HG03354 (cell line): ENCODE results near the gene SCAF1.

Experiments used
- ATAC-seq: cut with Tn5 transposase; IDR thresholded peaks from one replicate; pipeline ENCODE4 v1.9.1; 2021; ENCODE audit warnings: mild to moderate bottlenecking; ENCODE audit not compliant: unreplicated experiment, poor library complexity, severe bottlenecking

The SCAF1 gene

DNA sequence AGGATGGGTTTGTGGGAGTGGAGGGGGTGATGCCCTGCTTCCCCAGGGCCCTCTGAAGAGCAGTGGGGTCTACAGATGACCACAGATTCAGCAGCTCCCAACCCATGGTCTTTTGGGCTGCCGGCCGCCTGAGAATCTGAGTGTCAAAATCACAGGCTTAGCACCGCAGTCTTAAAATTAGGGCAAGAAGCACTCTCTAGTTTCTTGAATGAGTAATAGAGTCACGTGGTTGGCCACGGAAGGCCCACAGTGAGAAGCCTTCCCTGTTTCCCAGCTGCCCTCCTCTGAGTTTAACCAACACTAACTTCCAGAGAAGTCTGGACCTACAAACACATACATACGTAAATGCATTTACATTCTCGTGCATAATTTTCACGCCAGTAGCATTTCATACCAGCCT is 40.3 kb downstream of the SCAF1 start:
- no peak for ATAC-seq

DNA sequence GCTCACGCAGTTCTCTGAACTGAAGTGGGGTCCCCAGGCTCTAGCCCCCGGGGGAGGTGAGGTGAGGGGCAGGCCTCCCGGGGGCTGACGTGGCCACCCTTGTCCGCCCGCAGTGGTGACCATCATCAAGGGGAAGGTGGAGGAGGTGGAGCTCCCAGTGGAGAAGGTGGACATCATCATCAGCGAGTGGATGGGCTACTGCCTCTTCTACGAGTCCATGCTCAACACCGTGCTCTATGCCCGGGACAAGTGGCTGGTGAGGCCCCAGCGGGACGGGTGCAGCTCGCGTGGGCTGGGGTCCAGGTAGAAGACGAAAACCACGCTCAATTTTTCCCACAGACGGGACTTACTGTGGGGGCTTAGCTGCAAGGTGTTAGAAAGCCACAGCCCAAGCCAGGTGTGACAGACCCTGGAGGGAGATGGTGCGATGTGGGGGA is 41.8 kb downstream of the SCAF1 start:
- no peak for ATAC-seq

DNA sequence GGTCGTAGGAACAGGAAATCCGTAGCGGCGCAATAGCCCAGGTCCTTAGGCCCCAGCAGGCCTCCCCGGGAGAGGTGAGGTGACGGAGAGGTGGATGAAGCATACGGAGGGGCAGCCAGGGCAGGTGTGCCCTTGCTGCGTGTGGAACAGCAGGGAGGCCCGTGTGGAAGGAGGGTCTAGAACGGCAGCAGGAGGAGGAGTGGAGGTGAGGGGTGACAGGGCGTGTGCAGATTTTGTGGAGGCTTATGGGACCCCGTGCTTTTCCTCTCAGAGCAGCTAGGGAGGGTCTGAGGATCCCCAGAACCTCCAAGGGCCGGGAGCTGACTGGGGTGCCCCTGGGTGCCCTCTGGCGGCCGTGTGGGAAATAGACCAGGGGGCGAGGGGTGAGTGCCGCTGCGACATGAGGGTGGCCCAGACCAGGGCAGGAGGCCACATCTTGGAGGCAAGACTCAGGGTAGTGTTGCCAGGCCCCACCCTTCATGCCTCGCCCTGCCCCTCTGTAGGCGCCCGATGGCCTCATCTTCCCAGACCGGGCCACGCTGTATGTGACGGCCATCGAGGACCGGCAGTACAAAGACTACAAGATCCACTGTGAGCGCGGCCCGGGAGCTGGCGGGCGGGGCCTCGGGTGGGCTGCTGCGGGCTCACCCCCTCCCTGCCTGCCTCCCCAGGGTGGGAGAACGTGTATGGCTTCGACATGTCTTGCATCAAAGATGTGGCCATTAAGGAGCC is 42.4 kb downstream of the SCAF1 start:
- no peak for ATAC-seq

DNA sequence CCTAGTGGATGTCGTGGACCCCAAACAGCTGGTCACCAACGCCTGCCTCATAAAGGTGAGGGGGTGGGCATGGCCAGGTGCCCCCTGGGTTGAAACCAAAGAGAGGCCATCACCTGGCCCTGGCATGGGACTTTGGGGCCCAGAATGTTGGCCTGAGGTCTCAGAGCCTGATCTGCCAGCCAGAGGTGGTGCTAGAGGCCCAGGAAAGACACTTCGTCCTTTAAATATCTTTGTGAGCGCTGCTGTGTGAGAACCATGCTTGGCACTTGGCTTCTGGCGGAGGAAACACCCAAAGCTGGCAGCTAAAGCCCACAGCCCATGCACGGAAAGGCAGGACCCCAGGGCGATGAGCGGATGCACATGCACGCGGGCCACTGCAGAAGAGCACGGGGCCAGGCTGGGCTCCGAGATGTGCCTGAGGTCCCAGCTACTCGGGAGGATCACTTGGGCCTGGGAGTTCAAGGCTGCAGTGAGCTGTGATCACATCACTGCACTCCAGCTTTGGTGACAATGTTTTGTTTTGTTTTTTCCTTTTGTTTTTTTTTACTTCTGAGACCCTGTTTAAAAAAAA is 43.1 kb downstream of the SCAF1 start:
- ATAC-seq, result no peak

DNA sequence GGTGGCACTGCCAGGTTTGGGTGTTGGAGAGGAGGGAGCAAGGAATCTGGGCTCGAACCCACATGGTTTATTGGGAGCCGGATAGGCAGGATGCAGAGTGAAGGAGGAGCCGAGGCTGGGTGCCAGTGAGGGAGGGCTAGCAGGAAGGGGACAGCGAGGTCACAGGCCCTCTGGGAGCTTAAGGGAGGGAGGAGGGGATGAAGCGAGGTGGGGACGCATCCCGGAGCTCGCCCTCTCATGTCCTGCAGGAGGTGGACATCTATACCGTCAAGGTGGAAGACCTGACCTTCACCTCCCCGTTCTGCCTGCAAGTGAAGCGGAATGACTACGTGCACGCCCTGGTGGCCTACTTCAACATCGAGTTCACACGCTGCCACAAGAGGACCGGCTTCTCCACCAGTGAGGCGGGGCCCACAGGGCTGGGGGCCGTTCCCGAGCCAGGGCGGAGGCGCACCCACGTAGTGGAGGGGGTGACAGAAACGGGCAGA is 43.9 kb downstream of the SCAF1 start:
- no peak for ATAC-seq

DNA sequence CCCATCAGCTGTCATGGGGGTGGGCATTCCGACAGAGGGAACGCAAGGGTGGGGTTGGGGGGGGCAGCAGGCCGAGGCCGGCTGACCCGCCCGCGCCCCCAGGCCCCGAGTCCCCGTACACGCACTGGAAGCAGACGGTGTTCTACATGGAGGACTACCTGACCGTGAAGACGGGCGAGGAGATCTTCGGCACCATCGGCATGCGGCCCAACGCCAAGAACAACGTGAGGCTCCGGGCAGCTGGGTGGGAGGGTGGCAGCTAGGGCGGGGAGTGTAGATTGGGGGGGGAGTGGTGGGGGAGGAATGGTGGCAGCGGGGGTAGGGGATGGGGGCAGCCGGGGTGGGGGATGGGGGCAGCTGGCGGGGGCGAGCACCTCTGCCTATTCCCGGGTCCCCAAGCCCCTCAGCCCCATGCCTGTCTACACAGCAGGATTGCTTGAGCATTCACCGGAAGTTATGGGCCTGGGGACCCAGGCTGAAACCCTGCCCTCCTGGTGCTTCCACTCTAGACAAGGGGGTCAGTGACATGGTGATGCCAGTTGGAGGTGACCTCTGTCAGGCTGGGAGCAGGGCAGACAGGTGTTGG is 44.6 kb downstream of the SCAF1 start:
- no peak for ATAC-seq

DNA sequence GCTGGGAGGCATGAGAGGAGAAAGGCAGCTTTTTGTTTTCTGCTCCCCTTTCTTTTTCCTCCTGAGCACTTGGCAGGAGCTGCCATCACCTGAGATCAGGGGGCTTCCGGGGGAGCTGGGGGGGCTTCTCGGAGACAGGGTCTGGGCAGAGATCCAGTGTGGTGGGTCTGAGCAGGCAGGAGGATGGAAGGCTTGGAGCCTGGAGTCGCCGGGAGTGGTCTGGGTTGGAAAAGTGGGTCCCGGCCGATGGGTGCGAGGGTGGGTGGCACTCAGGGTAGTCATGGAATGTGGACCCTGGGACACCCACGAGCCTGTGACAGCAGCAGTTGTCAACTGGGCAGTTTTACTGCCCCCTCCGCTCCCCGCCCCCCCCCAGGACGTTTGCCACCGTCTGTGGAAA is 45.1 kb downstream of the SCAF1 start:
- no peak for ATAC-seq

DNA sequence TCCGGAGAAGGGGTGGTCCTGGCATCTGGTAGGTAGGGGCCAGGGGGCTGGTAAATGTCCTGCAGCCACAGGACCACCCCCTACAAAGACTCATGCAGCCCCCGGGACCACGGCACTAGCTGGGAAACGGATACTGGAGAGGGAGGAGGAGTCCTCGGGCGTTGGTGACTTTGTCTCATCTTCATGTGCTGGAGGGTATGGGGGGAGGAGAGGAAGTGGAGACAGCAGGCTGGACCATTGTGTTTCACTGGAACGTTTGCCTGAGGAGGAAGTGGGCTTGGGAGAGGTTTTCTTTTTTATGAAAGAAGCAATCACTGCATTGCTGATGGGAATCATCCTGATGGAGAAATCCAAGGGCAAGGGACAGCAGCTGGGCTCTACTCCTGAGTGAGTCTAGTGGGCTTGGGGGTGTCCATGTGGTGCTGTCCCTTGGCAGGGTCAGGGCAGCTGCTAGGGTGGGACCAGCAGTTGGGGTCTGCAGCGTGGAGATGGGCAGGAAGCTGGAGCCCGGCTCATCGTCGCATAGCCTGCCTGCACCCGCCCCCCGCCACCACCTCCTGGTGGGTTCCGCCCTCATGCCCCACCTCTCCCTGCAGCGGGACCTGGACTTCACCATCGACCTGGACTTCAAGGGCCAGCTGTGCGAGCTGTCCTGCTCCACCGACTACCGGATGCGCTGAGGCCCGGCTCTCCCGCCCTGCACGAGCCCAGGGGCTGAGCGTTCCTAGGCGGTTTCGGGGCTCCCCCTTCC is 45.7 kb downstream of the SCAF1 start:
- no peak for ATAC-seq

DNA sequence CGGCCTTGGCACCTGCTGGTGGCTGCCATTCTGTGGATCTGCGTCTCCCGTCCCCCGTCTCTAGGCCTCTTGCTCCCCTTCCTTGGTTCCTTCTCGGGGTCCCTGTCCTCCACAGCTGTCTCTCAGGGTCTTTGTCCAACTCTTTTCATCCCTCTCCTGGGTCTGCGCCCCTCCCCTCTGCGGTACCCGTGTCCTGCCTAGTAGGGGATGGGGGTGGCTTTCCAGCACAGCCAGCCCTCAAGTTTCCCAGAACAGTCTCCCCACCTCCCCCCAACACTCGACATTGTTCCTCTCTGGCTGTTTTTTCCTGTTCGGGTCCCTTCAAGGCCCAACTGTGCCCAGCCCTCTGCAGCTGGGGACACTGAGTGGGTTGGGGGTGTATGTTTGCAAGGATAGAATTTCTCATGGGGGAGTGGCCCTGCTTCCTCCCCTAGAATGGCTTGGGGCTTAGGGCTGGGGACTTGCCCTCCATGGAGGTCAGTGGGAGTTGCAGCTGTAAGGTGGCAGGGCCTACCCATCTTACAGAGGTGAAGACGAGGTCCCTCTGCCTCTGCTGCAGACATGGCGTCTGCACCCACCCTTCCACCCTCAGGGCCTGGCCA is 46.6 kb downstream of the SCAF1 start:
- ATAC-seq, result no peak

DNA sequence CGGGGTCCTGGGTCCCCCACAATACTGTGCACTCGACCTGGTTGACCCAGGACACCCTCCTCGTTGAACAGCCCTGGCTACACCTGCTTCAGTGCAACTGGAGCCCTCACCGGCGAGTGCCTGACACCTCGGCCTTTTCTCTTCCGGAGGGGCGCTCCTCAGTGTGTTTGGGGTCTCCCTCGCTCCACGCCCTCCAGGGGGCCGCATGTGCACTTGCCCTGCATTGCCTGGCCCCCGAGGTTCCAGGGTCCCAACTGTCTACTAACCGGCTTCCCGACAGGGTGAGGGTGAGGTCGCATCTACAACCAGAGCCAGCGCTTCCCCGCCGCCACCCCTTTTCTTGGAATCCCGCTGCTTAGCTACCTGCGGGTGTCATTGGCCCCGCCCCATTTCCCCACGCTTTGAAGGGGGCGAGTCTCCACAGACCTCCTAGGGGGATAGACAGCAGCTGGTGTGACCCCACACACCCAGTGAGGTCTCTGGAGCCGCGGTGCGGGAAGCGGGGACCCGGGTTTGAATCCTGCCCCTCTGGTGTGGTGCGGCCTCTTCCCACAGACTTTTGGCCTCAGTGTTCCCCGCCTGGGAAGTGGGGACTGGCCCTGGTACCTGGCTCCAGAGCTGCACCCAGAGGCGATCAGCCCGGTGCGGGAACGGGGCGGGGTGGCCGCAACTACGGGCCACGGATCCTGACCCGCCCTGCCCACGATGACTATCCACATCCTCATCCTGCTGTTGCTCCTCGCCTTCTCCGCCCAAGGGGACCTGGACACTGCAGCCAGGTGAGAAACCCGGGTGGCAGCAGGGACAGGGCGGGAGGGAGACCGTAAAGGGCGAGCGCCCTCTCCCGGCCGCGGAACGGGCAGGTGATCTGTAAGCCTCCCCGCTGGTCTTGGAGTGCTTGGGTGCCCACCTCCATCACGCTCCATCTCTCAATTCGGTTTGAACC is 47.4 kb downstream of the SCAF1 start, which contains the start of gene ADM5:
Gene ADM5 (plus strand): TSS at position 462 of the 946 bp plus-strand sequence. CDS start 244 bp downstream, at position 706.
- ATAC-seq, result no peak

DNA sequence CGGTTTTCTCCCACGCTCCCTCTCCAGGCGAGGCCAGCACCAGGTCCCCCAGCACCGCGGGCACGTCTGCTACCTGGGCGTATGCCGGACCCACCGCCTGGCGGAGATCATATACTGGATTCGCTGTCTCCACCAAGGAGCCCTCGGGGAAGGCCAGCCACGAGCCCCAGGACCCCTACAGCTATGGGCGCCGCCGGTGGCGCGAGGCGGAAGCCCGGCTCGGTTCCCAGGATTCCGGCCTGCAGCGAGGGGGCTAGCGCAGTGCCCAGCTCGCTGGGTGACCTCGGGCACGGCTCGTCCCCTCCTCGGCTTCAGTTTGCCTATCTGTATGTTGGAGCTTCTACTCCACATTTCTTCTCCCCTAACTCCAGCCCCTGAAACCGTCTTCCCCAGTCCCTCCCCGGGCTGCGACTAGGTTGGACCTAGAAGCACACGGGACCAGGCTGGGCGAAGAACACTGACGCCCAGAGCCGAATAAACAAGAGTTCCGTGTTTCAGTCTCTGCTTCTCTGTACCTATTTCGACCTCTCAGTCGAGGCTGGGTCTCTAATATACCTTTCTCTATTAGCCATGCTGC is 48.2 kb downstream of the SCAF1 start:
- no peak for ATAC-seq

DNA sequence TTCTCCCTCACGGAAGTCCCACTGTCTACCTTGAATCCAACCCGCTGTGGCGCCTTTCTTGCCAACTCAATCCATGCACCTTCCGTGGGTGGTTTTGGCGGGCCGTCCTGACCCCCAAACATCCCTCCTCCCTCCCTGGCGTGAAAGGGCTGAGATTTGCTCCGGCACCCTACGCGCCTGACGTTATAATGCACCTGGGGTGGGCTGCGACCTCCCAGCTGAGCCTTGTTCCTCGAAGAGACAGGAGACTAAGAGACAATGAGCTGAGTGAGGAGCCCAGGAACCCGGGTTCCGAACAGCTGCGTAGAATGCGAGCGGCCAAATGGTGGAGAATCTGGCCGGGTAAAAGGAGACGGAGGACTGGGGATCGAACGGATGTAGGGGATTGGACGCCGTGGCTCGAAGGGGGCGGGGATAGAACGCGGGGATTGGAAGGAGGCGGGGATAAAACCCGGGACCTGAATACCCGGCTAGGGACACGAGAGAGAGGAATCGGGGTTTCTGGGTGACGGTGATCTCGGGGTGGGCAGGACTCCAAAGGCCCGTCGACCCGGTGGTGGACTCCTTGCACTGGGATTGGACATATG is 48.7 kb downstream of the SCAF1 start, which contains the start of gene CPT1C:
Gene CPT1C (plus strand): TSS at position 461 of the 587 bp plus-strand sequence. CDS start 1,137 bp downstream, outside the sequence.
- no peak for ATAC-seq

DNA sequence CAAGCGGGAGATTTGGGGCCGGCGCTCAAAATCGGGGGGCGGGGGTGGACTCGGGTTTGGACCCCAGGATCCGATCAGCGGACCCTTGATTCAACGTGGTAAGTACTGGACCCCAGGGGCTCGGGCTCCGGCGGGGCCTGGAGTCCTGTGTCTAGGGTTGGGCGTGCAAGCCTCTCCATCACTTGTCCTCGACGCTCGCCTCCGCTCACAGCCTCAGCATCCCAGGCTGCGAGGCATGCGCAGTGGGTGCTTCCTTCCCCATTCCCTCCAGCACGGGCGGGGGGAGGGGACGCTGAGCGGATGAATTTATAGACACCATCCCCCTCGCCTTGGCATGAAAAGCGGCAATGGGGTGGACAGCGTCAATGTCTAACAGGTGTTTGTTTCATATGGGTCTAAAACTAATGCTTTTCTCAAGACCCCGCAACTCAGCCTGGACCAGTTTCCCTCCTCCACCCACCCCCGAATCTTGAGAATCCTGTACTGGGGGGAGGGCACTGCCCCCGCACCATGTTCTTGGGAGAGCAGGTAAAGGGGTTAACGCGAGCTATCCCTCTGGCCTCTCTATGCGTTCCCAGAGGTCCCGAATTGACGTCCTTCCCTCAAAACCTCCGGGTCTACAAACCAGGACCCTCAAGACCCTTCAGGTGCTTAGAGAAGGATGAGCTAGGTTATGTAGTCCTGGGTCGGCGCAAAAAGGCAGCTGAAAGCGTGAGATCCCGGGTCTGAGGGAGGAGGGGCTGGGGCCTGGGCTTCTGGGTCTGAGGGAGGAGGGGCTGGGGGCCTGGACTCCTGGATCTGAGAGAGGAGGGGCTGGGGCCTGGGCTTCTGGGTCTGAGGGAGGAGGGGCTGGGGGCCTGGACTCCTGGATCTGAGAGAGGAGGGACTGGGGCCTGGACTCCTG is 49.5 kb downstream of the SCAF1 start:
- no peak for ATAC-seq

DNA sequence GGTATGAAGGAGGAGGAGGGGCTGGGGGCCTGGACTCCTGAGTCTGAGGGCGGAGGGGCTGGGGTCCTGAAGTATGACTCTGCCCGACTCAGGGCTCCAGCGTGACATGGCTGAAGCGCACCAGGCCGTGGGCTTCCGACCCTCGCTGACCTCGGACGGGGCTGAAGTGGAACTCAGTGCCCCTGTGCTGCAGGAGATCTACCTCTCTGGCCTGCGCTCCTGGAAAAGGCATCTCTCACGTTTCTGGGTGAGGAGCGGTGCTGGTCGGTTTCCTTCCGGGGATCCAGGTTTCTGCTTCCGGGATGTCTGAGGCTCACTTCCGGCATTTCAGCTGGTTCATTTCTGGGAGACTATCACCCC is 50.1 kb downstream of the SCAF1 start:
- no peak for ATAC-seq

DNA sequence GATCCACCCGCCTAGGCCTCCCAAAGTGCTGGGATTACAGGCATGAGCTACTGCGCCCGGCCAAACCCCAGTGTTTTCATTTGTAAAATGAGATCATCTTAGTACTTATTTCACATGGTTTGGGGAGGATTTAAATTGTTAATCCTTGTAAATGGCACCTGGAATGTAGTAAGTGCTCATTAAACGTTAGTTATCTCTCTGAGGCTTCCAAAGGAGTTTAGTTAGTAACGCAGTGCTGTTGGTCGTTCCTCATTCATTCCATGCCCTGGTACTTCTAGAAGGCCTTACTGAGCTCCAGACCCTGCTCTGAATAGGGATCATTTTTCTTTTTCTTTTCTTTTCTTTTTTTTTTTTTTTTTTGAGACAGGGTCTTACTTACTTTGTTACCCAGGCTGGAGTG is 54.1 kb downstream of the SCAF1 start:
- no peak for ATAC-seq

DNA sequence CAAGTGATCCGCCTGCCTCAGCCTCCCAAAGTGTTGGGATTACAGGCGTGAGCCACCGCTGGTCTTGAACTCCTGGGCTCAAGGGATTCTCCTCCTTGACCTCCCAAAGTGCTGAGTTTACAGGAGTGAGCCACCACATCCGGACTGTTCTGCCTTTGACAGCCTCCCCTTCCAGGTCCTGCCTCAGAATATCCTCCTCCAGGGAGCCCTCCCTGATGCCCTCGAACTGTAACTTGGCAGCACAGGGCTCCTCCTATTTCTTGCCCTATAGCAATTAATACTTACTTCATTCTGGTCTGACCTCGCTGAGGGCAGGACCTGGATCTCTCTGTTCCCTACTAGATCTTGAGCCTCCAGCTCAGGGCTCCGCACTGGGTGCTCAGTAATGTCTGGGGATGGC is 54.9 kb downstream of the SCAF1 start:
- ATAC-seq, result no peak

DNA sequence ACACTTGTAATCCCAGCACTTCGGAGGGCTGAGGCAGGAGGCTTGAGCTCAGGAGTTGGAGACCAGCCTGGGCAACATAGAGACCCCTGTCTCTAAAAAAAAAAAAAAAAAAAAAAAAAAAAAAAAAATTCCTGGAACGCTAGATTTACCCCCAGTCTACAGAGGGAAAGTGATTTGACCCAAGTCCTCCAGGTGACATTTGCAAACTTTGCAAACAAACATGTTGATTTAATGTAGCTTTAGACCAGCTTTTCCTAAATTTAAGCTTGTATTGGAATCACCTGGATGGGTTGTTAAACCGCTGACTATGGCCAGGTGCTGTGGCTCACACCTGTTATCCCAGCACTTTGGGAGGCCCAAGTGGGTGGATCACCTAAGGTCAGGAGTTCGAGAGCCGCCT is 57.4 kb downstream of the SCAF1 start:
- no peak for ATAC-seq
